Measurements from ENCODE around the gene DNMT3B. TPM values are rescaled to one million over a fixed set of nuclear protein-coding genes. Genes with fewer than 3 reads are reported as not detected.

DNMT3B gene
- total and polyA plus RNA-seq, 12 donors: 0.12 to 2.0 (median 0.87) TPM; not detected in 1

DNA sequence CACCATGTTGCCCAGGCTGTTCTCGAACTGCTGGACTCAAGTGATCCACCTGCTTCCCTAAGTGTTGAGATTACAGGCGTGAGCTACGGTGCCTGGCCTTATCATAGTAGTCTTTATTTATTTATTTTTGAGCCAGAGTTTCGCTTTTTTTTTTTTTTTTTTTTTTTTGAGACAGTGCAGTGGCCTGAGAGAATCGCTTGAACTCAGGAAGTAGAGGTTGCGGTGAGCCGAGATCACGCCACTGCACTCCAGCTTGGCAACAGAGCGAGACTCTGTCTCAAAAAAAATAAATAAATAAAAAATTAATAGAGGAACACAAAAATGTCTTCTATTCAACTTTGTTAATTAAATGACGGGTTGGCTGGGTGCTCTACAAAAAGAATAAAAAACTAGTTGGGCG is 70.5 kb downstream of the DNMT3B start:
- Histone ChIP-seq H3K4me3 (no peak overlapping the region), H3K36me3 (replicated peaks in 1 of 2) (peaks cover 0 to 43% of the 10 kb centered on the region in 2 donors), H3K27me3 (no peaks in the 10 kb centered on the region), H3K4me1 (replicated peaks in 1 of 2) (peaks cover 12 to 20% of the 10 kb centered on the region in 2 donors), H3K9me3 (replicated peaks in 1 of 3) (no peaks in the 10 kb centered on the region), H3K27ac (no peak overlapping the region)
- no peak for DNase-seq
- intact Hi-C loops (cut with DNase I): no loop called here
- TF ChIP-seq POLR2A (IDR thresholded peaks at IDR 0.05): no peak
- TF ChIP-seq, protein P1, sequence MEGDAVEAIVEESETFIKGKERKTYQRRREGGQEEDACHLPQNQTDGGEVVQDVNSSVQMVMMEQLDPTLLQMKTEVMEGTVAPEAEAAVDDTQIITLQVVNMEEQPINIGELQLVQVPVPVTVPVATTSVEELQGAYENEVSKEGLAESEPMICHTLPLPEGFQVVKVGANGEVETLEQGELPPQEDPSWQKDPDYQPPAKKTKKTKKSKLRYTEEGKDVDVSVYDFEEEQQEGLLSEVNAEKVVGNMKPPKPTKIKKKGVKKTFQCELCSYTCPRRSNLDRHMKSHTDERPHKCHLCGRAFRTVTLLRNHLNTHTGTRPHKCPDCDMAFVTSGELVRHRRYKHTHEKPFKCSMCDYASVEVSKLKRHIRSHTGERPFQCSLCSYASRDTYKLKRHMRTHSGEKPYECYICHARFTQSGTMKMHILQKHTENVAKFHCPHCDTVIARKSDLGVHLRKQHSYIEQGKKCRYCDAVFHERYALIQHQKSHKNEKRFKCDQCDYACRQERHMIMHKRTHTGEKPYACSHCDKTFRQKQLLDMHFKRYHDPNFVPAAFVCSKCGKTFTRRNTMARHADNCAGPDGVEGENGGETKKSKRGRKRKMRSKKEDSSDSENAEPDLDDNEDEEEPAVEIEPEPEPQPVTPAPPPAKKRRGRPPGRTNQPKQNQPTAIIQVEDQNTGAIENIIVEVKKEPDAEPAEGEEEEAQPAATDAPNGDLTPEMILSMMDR (IDR thresholded peaks at IDR 0.05): no peak
- WGBS, 4 donors: 77 to 90% (median 84%) methylated on average over 11 of the region's 11 CpGs

DNA sequence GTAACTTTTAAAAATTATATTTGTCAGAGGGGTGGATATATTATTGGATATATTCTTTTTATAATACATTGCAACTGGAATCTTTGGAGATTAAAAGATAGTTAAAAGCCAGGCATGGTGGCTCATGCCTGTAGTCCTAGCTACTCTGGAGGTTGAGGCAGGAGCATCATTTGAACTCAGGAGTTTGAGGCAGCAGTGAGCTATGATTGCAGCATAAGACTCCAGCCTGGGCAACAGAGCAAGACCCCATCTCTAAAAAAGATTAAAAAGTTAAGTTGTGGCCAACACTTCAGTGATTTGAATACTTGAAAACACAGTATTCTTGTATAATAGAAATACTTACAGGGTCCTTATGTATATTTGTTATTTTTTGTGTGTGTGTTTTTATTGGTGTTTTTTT is 72.8 kb downstream of the DNMT3B start:
- DNase-seq: no peak
- Histone ChIP-seq H3K4me3 (no peak overlapping the region), H3K36me3 (replicated peaks in 1 of 2) (peaks cover 0 to 53% of the 10 kb centered on the region in 2 donors), H3K4me1 (replicated peaks in 1 of 2) (peaks cover 5% of the 10 kb centered on the region in 2 donors), H3K27ac (no peak overlapping the region), H3K27me3 (no peaks in the 10 kb centered on the region), H3K9me3 (replicated peaks in 1 of 3) (no peaks in the 10 kb centered on the region)
- intact Hi-C loops (cut with DNase I): no loop called here
- TF ChIP-seq, protein P1 (IDR thresholded peaks at IDR 0.05): no peak
- TF ChIP-seq POLR2A (IDR thresholded peaks at IDR 0.05): no peak

DNA sequence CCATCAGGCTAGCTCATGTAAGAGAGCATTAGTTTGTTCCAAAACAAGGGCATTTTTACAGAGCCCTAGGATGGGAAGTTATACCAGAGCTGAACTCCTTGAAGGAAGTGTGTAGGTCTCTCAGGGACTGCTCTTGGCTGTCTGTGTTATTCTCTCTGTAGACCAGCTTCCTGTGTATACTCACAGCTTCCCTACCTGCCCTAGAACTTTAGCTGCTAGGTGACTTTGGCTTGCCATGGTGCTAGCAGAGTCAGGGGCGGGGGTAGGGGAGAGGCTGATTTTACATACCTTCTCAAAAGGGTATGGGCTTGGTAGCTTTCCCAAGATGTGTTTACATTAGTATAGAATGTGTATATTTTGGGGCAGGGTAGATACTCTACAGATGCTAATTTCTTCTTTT is 75.0 kb downstream of the DNMT3B start:
- no peaks in the 10 kb centered on the region for H3K27me3 ChIP-seq
- WGBS, 4 donors: 44 to 55% (median 48%) methylated on average over 1 of the region's 1 CpG
- TF ChIP-seq, protein P1 (IDR thresholded peaks at IDR 0.05): no peak
- no peak for TF ChIP-seq POLR2A (IDR thresholded peaks at IDR 0.05)
- no peaks in the 10 kb centered on the region for H3K4me1 ChIP-seq (replicated peaks in 1 of 2)
- peaks cover 0 to 71% of the 10 kb centered on the region in 2 donors for H3K36me3 ChIP-seq (replicated peaks in 1 of 2)
- no peaks in the 10 kb centered on the region for H3K9me3 ChIP-seq (replicated peaks in 1 of 3)
- H3K27ac ChIP-seq: no peak overlapping the region
- no peak for DNase-seq
- intact Hi-C loops (cut with DNase I): no loop called here
- H3K4me3 ChIP-seq: no peak overlapping the region

DNA sequence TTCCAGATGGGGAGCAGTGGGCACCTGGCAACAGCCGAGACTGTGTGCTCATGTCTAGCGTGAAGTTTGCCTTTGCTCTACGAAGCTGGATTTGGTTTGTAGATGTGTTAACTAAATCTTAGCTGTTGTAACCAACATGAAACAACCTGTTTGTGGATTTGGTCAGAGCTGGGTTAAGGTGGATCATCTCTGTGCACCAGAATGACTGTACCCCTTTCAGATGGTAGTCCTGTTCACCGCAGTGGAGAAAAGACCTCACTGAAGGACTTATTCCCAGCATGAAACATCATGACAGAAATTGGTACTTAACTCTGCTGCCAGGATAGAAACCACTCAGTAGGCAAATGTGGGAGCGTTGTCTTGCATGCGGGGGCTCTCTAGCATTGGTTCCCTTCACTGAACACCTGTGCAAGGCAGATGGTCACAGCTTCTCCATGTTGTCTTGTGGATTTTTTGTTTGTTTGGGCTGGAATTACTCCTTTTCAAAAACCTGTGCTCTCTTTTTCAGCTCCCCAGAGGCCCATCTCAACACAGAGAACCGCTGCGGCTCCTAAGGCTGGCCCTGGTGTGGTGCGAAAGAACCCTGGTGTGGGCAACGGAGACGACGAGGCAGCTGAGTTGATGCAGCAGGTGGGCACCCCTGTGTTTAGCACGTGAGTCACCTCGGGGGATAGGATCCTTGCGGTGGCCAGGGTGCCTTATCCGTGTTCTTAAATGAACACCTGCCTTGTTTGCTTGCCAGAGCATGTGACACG is 77.2 kb downstream of the DNMT3B start:
- TF ChIP-seq, protein P1 (IDR thresholded peaks at IDR 0.05): no peak
- TF ChIP-seq POLR2A (IDR thresholded peaks at IDR 0.05): no peak
- H3K27ac ChIP-seq: no peak overlapping the region
- intact Hi-C loops (cut with DNase I): no loop called here
- H3K9me3 ChIP-seq (replicated peaks in 1 of 3): no peaks in the 10 kb centered on the region
- no peaks in the 10 kb centered on the region for H3K4me1 ChIP-seq (replicated peaks in 1 of 2)
- WGBS, 4 donors: 92 to 97% (median 94%) methylated on average over 17 of the region's 17 CpGs
- DNase-seq: no peak
- H3K36me3 ChIP-seq (replicated peaks in 1 of 2): peaks cover 0 to 74% of the 10 kb centered on the region in 2 donors
- H3K27me3 ChIP-seq: no peaks in the 10 kb centered on the region
- H3K4me3 ChIP-seq: no peak overlapping the region

Data from adrenal gland (tissue), 12 donors.